HG02642 (cell line): ENCODE results near the gene CCL17.
"Not testable (repeated sequence)": the region's sequence is repeated elsewhere in the genome, so short reads cannot be mapped to it uniquely, and the experiment has no call there.

ENCODE experiments used
- ATAC-seq: cut with Tn5 transposase; IDR thresholded peaks from one replicate; pipeline ENCODE4 v1.9.1; 2021; ENCODE audit warnings: mild to moderate bottlenecking; ENCODE audit not compliant: unreplicated experiment, poor library complexity

The CCL17 gene

GRCh38 chr16:57394444-57394843 lies 10.1 kb upstream of the CCL17 start:
- no peak for ATAC-seq

- ATAC-seq = no peak
These were observed 9.5 kb upstream of the CCL17 start for GRCh38 chr16:57395026-57395425.

- no peak for ATAC-seq
These were observed 7.8 kb upstream of the CCL17 start for GRCh38 chr16:57396786-57397185.

- not testable (repeated sequence) for ATAC-seq
These were observed 7.1 kb upstream of the CCL17 start for GRCh38 chr16:57397493-57397892.

DNA sequence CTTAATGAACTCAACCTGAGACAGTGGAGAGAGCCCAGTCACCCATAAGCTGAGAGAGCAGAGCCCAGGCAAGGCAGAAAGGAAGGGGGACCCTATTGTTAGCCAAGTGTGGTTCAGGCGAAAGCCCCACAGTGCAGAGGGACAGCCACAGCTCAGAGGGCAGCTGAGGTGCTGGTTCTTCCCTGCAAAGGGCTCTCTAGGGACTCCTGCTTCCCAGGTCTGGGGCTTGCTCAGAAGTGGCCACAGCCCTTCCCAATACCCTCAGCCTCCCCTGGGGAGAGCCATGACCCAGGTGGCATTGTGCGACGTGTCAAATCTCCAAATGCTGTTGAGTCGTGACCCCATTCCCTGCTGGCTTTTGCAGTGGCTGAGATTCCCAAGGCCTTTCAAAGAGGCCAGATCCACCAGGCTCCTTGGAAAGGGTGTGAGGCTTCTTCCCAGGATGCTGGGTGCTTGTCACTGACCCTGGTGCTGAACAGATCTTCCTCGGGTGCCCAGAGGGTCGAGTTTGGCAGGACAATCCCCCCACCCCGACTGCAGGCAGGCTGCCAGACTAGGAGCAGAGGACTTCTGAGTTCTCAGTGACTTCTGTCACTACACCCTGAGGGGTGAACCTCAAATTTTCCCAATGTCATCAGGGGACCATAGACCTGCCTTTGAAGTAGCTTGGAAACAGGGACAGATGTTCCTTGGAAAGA lies 2.5 kb upstream of the CCL17 start:
- ATAC-seq = no peak

DNA sequence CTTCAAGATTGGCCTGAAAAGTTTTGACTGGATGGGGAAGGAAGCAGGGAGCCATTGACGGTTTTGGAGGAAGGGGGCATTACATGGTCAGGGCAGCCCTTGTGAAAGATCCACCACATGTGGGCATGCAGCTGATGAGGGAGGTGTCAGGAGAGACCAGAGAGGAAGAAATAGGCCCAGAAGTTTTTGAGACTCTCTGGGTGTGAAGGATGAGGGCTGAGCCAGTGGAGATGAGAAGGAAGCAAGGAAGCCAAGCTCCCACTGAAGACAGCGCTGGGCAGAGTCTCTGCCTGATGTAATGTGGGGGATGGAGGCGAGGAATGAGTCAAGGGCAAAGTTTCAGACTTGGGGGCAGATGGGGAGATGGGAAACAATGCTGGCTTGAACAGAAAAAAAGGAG lies 530 bp downstream of the CCL17 start:
- no peak for ATAC-seq

DNA sequence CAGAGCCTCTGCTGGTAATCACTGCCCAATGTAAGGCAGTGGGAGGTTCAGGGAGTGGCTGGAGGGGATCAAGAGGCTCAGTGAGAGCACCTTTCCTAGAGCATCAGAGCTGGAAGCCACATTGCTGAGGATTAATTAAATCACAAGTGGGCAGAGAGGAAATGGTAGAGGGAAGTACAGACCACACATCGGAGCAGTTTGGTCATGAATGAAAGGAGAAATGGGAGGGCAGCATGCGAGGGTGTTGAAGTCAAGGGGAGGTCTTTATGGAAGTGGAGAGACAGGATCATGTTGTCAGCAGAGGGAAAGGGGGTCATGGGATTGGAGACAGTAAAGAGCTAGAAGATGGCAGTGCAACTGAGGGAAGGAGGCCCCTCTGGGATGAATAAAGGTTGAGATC lies 2.3 kb downstream of the CCL17 start:
- ATAC-seq = no peak

DNA sequence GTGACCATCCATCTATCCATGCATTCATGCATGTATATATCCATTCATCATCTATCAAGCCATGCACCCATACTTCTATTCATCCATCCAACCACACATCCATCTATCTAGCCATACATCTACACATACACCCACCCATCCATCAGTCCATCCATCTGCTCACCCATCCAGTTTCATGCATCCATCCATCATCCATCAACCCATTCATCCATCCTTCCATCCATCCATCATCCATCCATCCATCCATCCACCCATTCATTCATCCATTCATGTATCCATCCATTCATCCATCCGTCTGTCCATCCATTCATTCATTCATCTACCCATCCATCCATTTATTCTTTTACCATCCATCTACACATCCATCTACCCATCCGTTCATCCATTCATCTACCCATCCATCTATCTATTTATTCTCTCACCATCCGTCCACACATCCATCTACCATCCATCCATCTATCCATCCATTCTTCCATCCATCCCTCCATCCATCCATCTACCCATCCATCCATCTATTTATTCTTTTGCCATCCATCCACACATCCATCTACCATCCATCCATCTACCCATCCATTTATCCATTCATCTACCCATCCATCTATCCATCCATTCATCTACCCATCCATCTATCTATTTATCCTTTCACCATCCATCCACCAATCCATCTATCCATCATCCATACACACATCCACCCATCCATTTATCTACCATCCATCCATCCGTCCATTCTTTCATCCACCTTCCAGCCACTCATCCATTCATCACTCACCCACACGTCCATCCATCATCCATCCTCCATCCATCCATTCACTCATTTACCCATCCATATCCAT lies 3.2 kb downstream of the CCL17 start:
- no peak for ATAC-seq

DNA sequence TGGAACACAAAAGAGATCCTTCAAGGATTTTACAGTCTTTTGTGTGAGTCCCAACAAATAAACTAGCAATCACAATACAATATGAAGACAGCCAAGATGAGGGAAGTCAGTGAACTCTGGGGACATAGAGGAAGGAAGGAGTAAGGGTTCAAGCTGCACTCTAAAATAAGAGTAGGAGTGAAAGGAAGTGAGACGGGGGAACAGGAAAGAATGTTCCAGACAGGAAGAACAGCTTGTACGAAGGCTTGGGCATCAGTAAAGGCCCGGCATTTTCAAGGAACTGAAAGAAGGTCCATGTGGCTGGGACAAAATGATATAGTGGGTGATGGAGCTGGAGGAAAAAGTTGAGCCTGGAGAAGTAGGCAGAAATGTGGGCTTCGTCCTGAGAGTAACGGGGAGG lies 4.5 kb downstream of the CCL17 start:
- no peak for ATAC-seq

GRCh38 chr16:57409870-57410587 lies 5.5 kb downstream of the CCL17 start:
- ATAC-seq = no peak

DNA sequence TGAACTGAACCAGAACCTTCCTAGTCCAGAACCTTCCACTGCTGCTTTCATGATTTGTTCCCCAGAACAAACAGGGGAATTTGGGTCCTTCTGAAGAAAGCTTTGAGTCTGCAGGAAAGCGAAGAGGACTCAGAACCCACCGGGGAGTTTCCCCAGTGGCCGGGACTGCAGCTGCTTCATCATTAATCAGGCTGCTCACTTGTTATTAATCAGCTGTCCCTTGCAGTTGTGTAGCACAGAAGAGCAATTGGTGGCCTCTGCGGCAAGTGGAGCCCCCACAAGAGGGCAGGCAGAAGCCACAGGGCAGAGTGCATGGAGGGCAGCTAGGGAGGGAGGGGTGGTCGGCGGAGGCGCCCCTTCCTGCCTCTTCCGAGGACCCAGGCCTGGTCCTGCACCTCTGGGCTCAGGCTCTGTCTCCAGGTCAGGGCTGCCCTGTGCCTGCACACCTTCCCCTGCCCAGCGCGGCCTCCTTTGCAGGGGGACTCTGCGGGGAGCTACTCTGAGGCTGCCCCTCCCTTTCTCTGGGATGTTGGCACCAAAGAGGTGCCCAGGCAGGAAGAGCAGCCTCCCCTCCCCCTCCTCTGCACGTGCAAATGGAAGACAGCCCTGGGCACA lies 6.9 kb downstream of the CCL17 start:
- no peak for ATAC-seq

DNA sequence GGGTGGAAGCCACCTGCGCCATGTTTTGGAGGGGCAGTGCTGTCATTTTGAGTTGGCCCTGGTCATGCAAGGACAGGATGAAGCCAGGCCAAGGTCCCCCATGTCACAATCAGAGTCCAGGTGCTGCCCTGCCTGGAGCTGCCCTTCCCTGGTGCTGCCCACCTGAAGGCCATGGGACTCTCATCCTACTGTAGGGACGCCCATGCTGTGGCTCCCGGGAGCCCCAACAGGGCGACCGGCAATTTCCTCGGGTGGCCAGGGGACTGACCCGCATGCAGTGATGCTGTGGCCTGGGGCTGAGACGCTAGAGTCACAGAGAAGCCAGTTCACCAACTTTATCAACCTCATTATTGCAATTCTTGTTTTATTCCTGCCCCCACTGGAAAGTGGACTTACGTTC lies 8.0 kb downstream of the CCL17 start:
- no peak for ATAC-seq

- peak; percentile 53 for ATAC-seq
These were observed 8.7 kb downstream of the CCL17 start for GRCh38 chr16:57413301-57413730.

- no peak for ATAC-seq
These were observed 9.2 kb downstream of the CCL17 start for GRCh38 chr16:57413733-57414132.

GRCh38 chr16:57416084-57416483 lies 11.5 kb downstream of the CCL17 start:
- no peak for ATAC-seq

DNA sequence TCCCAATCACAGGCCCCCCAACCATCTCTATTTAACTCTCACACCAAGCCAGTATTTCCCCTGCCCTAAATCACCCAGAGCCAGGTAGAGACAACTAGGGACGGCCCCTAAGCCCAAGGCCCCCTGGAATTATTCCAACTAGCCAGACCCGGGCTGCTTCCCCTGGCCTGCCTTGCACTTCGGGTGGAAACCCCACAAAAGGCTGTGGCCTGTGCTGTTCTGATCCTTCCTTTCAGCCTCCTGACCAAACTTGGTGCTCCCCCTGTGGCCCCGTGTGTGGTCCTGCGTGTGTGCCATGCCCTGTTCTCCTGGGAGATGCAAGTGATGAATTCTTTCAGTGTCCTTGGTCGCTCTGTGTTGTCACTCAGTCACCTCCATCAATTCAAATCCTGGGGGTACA lies 14.9 kb downstream of the CCL17 start:
- no peak for ATAC-seq

DNA sequence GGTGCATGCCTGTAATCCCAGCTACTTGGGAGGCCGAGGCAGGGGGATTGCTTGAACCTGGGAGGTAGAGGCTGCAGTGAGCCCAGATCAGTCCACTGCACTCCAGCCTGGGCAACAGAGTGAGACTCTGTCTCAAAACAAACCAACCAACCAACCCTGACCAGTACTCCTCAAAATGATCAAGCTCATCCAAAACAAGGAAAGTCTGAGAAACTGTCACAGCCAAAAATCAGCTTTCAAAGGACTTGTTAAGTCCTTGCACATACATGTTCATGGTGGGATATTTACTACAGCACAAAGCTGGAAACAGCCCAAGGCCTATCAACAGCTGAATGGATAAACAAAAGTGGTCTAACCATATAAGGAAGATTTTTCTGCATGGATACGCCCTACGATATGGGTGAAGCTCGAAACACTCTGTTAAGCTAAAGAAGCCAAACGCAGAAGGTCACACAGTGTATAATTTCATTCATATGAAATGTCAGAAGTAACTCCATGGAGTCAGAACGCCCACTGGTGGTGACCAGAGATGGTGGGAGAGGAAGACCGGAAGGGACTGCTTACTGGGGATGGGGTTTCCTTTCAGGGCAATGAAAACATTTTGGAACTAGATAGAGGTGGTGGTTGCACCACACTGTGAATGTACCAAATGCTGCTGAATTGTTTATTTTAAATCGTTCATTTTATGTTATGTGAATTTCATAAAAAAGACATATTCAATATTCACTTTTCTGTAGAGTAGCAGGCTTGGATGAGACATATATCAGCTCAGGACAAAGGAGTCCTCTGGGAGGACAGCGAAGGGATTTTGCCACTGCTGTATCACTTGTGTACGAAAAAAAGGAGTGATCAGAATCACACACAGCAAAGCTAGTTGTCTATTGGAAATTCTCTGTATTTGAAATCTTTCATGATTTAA lies 17.7 kb downstream of the CCL17 start:
- no peak for ATAC-seq

DNA sequence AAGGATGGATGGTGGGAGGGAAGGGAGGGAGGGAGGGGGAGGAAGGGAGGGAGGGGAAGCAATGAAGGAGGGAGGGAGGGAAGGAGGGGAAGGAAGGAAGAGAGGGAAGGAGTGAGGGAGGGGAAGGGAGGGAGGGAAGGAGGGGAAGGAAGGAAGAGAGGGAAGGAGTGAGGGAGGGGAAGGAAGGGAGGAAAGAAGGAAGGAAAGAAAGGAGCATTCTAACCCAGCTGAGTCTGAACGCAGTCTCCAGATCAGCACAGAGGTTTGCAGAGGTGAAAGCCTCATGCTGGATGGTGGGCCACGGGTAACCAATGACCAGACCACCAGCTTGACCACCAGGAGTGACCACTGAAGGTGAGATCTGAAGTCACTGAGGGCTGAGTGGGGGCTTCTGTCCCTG lies 18.6 kb downstream of the CCL17 start:
- no peak for ATAC-seq

DNA sequence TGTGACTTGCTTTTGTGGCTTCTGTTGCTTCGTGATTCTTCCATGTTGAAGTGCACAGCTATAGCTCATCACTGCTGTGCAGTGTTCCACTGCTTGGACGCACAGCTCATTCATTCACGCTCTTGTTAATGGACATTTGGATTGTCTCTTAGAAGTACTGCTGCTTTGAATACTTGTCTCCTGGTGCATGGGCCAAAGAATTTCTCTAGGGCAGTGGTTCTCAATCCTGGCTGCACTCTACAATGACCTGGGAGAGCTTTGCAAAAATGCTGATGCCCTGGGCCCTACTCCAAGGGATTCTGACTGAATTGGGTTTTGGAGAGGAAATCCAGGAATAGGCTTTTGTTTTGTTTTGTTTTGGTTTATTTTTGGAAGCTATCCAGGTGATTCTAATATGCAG lies 20.0 kb downstream of the CCL17 start:
- no peak for ATAC-seq

- ATAC-seq = no peak
These were observed 21.8 kb downstream of the CCL17 start for GRCh38 chr16:57426356-57426755.
